AG09319 (cell line): ENCODE results near the gene RUSC1.
"Not testable (repeated sequence)": the region's sequence is repeated elsewhere in the genome, so short reads cannot be mapped to it uniquely, and the experiment has no call there.

Source experiments
- DNase-seq: peaks from one replicate; pipeline ENCODE4 v3.0.0-alpha.2; 2010; ENCODE audit warnings: low read depth; ENCODE audit errors: extremely low read depth
- TF ChIP-seq, protein P1 (sequence below): IDR thresholded peaks from 2 replicates; pipeline ENCODE4 v1.5.1; 2011; ENCODE audit warnings: low read depth, mild to moderate bottlenecking, inconsistent platforms, low read length, moderate library complexity

RUSC1 gene

DNA sequence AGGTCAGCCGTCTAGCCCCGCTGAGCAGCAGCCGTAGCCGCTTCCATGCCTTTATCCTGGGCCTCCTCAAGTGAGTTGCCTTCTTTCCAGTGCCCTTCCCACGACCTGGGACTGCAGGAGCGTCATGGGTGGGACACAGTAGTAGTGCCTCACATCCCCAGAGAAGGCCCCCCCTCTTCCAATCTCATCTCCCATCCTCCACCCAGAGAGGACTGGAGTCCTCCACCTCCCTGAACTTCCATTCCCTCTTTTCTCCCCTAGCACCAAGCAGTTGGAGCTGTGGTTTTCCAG, 4.9 kb downstream of the RUSC1 start:
- no peak for DNase-seq
- TF ChIP-seq, protein P1, sequence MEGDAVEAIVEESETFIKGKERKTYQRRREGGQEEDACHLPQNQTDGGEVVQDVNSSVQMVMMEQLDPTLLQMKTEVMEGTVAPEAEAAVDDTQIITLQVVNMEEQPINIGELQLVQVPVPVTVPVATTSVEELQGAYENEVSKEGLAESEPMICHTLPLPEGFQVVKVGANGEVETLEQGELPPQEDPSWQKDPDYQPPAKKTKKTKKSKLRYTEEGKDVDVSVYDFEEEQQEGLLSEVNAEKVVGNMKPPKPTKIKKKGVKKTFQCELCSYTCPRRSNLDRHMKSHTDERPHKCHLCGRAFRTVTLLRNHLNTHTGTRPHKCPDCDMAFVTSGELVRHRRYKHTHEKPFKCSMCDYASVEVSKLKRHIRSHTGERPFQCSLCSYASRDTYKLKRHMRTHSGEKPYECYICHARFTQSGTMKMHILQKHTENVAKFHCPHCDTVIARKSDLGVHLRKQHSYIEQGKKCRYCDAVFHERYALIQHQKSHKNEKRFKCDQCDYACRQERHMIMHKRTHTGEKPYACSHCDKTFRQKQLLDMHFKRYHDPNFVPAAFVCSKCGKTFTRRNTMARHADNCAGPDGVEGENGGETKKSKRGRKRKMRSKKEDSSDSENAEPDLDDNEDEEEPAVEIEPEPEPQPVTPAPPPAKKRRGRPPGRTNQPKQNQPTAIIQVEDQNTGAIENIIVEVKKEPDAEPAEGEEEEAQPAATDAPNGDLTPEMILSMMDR = no peak

DNA sequence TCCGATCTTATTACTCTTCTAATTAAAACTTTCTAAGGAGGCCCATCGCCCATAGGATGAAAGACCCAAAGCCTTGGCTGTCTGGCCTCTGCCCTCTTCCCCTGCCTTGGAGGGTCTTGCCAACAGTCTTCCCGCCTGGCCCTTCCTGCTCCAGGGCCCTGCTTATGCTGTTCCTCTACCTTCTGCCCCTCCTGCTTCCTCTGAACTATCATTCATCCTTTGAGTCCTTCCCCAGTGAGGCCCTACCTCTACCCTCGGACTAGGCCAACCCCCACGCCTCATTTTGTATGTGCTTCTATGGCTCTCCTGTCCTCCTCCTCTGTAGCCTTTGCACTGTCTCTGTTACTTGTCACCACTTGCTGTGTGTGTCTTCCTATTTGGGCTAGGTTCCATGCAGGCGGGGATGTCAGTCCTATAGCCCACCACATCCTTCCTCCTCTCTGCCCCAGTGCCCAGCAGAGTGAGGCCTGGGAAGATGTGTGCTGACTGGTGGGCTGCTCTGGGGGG, 5.4 kb downstream of the RUSC1 start:
- DNase-seq = no peak
- TF ChIP-seq, protein P1 = no peak

DNA sequence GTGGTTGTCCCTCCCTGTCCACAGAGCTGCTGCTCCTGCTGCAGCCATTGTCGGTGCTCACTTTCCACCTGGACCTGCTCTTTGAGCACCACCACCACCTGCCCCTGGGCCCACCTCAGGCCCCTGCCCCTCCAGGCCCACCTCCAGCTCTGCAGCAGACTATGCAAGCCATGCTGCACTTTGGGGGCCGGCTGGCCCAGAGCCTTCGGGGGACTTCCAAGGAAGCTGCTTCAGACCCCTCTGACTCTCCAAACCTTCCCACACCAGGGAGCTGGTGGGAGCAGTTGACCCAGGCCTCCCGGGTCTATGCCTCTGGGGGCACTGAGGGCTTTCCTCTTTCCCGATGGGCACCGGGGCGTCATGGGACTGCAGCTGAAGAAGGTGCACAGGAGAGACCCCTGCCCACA, 5.9 kb downstream of the RUSC1 start:
- no peak for DNase-seq
- TF ChIP-seq, protein P1 = no peak

DNA sequence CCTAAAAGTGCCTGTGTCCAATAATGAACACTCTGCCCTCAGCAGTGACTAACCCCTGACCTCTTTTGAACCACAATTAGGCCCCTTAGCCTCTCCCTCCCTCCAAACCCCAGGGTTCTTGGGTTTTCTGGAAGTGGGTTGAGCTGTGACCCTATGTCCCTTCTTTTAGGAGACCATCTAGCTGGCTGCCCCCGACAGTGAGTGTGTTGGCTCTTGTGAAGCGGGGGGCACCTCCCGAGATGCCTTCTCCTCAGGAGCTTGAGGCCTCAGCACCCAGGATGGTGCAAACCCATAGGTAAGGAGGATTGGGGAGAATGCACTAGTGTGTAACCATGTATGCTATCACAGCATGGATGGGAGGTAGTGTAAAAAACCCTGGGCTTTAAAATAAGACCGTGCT, 7.3 kb downstream of the RUSC1 start:
- DNase-seq = no peak
- TF ChIP-seq, protein P1 = no peak

DNA sequence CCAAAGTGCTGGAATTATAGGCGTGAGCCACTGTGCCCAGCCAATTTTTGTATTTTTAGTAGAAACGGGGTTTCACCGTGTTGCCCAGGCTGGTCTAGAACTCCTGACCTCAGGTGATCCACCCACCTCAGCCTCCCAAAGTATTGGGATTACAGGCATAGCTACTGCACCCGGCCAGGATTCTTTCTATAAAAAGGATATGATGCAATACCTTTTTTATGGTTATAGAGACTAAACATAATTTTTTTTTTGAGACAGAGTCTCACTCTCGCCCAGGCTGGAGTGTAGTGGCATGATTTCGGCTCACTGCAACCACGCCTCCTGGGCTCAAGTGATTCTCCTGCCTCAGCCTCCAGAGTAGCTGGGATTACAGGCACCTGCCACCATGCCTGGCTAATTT, 8.2 kb downstream of the RUSC1 start:
- not testable (repeated sequence) for DNase-seq

DNA sequence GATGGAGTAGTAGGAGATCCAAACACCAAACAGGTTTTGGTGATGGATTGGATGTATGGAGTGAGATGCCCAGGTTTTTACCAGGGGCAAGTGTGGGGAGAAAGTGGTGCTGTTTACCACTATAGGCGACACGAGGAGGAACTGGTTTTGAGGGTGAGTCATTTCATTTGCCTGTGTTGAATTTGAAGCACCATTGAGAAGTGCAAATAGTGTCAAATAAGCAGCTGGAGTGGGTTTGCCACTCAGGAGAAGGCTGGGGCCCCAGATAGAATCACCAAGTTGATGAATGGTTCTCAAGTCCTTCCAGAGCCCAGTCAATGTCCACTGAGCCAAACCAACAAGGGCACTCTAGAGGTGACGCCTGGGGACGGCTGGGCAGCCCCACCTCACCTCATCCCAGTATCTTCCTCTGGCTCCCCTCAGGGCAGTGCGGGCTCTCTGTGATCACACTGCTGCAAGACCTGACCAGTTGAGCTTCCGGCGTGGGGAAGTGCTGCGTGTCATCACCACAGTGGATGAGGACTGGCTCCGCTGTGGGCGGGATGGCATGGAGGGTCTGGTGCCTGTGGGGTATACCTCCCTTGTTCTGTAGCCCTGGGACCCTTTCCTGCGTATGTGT, 9.4 kb downstream of the RUSC1 start:
- TF ChIP-seq, protein P1 = no peak
- DNase-seq = no peak

DNA sequence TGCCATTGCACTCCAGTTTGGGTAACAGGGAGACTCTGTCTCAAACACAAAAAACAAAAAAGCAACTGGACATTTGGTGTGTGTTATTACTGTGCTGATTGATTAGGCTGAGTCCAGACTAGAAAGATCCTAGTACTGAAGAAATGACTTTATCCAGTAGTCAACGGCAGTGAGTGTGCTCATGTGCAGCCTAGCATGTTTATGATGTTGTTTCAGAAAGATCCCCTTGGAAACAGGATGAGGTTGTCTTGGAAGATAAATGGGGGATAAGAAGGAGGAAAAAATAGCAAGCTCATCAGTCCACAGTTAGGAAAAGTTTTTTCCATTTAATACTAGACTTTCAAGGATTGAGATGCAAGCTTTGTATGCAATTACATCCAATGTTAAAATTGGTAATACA, 14.3 kb downstream of the RUSC1 start:
- TF ChIP-seq, protein P1 = no peak
- DNase-seq = no peak

DNA sequence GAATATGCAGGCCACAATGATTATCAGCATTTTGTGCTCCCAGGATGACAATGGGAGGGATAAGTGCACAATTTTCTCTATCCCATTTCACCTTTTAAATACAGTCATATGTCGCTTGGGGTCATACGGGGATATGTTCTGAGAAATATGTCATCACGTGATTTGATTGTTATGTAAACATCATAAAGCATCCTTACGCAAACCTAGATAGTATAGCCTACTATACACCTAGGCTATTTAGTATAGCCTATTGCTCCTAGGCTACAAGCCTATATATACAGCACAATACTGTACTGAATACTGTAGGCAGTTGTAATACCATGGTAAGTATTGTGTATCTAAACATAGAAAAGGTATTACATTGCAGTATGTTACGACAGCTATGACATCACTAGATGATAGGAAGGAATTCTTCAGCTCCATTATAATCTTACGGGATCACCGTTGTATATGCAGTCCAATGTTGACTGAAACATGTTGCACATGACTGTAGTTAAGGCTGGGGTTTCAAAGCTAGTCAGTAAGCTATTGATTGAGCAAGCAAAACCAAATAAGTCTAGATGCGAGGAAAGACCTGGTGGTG, 18.9 kb downstream of the RUSC1 start:
- DNase-seq = no peak
- TF ChIP-seq, protein P1 = no peak
